CD4-positive, alpha-beta T cell treated with Interleukin-1 beta for 1 hour (primary cell): Measurements from ENCODE around the gene PEX12.
"Not testable (repeated sequence)": the region's sequence is repeated elsewhere in the genome, so short reads cannot be mapped to it uniquely, and the experiment has no call there.

ENCODE experiments used
- DNase-seq, 2 donors: peaks; one replicate each; pipeline ENCODE4 v3.0.0-alpha.2; 2020 to 2022

PEX12 gene

GRCh38 chr17:35575759-35576158, 2.6 kb downstream of the PEX12 start:
- DNase-seq: no peak

GRCh38 chr17:35569405-35569804, 9.0 kb downstream of the PEX12 start:
- DNase-seq: no peak

- DNase-seq: peak; percentile 10 to 36
Measured at GRCh38 chr17:35568561-35568960, 9.8 kb downstream of the PEX12 start.

GRCh38 chr17:35566968-35567367, 11.4 kb downstream of the PEX12 start:
- DNase-seq: no peak

GRCh38 chr17:35563181-35563580, 15.2 kb downstream of the PEX12 start:
- not testable (repeated sequence) for DNase-seq

GRCh38 chr17:35560703-35561102, 17.7 kb downstream of the PEX12 start, which contains the start of gene SLFN14:
Gene SLFN14 (minus strand): TSS chr17:35560819. CDS start chr17:35558062, 2,757 bp downstream.
- no peak for DNase-seq

GRCh38 chr17:35559495-35560210, 18.7 kb downstream of the PEX12 start:
- DNase-seq: no peak

- no peak for DNase-seq
Measured at GRCh38 chr17:35557353-35557752, 21.0 kb downstream of the PEX12 start.

- no peak for DNase-seq
Measured at GRCh38 chr17:35555691-35556090, 22.7 kb downstream of the PEX12 start.

GRCh38 chr17:35554668-35555067, 23.7 kb downstream of the PEX12 start:
- DNase-seq: no peak

GRCh38 chr17:35553310-35553709, 25.1 kb downstream of the PEX12 start:
- no peak for DNase-seq

GRCh38 chr17:35548978-35549377, 29.4 kb downstream of the PEX12 start:
- no peak for DNase-seq

- no peak for DNase-seq
Measured at GRCh38 chr17:35548208-35548810, 30.1 kb downstream of the PEX12 start.

GRCh38 chr17:35546487-35546886, 31.9 kb downstream of the PEX12 start:
- no peak for DNase-seq

GRCh38 chr17:35545150-35545549, 33.2 kb downstream of the PEX12 start:
- no peak for DNase-seq

- DNase-seq: no peak
Measured at GRCh38 chr17:35543856-35544255, 34.5 kb downstream of the PEX12 start.

- no peak for DNase-seq
Measured at GRCh38 chr17:35542990-35543389, 35.4 kb downstream of the PEX12 start.

- DNase-seq: no peak
Measured at GRCh38 chr17:35541434-35541833, 36.9 kb downstream of the PEX12 start.

GRCh38 chr17:35540589-35541404, 37.6 kb downstream of the PEX12 start:
- DNase-seq: peak; percentile 57 to 63

GRCh38 chr17:35539659-35540026, 38.7 kb downstream of the PEX12 start:
- no peak for DNase-seq

- DNase-seq: peak in 1 of 2 donors; percentile 62
Measured at GRCh38 chr17:35537601-35538141, 40.7 kb downstream of the PEX12 start, which contains the start of gene SLFN12L. Gene SLFN12L (minus strand): TSS chr17:35537678. CDS start chr17:35522364, 15,314 bp downstream.

- no peak for DNase-seq
Measured at GRCh38 chr17:35536664-35537171, 41.7 kb downstream of the PEX12 start.

- DNase-seq: not testable (repeated sequence)
Measured at GRCh38 chr17:35535406-35535805, 43.0 kb downstream of the PEX12 start.
